GM21528 (cell line): ENCODE results near the gene RGS3.

Source experiments
- ATAC-seq: cut with Tn5 transposase; IDR thresholded peaks from one replicate; pipeline ENCODE4 v1.9.1; 2021; ENCODE audit warnings: mild to moderate bottlenecking, moderate library complexity; ENCODE audit not compliant: unreplicated experiment, low FRiP score

Gene RGS3

GRCh38 chr9:113567361-113568080 lies 104.0 kb downstream of the RGS3 start:
- ATAC-seq = no peak

- ATAC-seq = no peak
Observed at GRCh38 chr9:113568081-113568435, 104.5 kb downstream of the RGS3 start.

GRCh38 chr9:113568571-113569321 lies 105.2 kb downstream of the RGS3 start:
- no peak for ATAC-seq

- no peak for ATAC-seq
Observed at GRCh38 chr9:113569472-113570060, 106.0 kb downstream of the RGS3 start.

GRCh38 chr9:113570106-113570505 lies 106.6 kb downstream of the RGS3 start:
- no peak for ATAC-seq

- ATAC-seq = no peak
Observed at GRCh38 chr9:113570749-113571711, 107.5 kb downstream of the RGS3 start.

- no peak for ATAC-seq
Observed at GRCh38 chr9:113572076-113572861, 108.7 kb downstream of the RGS3 start.

- ATAC-seq = no peak
Observed at GRCh38 chr9:113573046-113573958, 109.8 kb downstream of the RGS3 start.

GRCh38 chr9:113573959-113574352 lies 110.4 kb downstream of the RGS3 start:
- ATAC-seq = no peak

- ATAC-seq = no peak
Observed at GRCh38 chr9:113574441-113575262, 111.1 kb downstream of the RGS3 start.

- ATAC-seq = no peak
Observed at GRCh38 chr9:113577525-113578261, 114.2 kb downstream of the RGS3 start.

- ATAC-seq = peak; percentile 1
Observed at GRCh38 chr9:113578279-113578865, 114.8 kb downstream of the RGS3 start.

GRCh38 chr9:113578882-113579282 lies 115.4 kb downstream of the RGS3 start:
- peak; percentile 59 for ATAC-seq

GRCh38 chr9:113579283-113580040 lies 115.9 kb downstream of the RGS3 start:
- ATAC-seq = peak; percentile 32

- no peak for ATAC-seq
Observed at GRCh38 chr9:113580041-113580953, 116.8 kb downstream of the RGS3 start.
